LoVo (cell line): ENCODE data around the gene ST3GAL5.
"Not testable (repeated sequence)": the region's sequence is repeated elsewhere in the genome, so short reads cannot be mapped to it uniquely, and the experiment has no call there.

Experiments used
- DNase-seq: peaks from one replicate; pipeline ENCODE4 v3.0.0-alpha.2; 2016; ENCODE audit warnings: low spot score

The ST3GAL5 gene

DNA sequence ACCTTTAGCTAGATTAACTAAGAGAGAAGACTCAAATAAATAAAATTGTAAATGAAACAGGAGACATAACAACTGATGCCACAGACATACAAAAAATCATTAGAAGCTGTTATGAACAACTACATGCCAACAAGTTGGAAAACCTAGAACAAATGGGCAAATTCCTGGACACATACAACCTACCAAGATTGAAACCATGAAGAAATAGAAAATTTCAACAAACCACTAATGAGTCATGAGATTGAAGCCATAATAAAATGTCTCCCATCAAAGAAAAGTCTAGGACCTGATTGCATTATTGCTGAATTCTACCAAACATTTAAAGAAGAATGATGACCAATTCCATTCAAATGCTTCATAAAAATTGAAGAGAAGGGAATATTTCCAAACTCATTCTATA is 54.3 kb downstream of the ST3GAL5 start:
- no peak for DNase-seq

DNA sequence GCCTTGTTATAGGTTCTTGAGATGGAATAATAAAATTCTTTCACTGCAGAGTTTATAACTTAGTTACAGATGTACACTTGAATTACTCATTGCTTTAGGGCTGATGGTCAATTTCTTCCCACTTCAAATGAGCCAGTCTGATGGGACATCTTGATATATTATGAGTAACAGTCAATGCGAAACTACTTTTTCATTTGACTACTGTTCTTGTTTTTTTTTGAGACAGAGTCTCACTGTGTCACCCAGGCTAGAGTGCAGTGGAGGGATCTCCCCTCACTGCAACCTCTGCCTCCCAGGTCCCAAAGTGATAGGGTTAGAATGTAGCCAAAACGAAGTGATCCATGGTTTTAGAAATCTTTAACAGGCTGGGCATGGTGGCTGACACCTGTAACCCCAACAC is 57.1 kb downstream of the ST3GAL5 start:
- no peak for DNase-seq

DNA sequence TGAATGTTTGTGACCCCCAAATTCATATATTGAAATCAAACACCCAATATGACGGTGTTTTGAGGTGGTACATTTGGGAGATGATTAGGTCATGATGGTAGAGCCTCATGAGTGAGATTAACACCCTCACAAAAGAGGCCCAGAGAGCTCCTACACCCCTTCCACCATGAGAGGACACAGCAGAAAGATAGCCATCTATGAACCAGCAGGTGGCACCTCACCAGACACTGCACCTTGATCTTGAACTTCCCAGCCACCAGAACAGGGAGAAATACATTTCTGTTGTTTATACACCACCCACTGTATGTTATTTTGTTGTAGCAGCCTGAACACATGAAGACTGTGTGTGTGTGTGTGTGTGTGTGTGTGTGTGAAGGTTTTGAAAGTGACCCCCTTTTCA is 58.1 kb downstream of the ST3GAL5 start:
- DNase-seq = no peak

DNA sequence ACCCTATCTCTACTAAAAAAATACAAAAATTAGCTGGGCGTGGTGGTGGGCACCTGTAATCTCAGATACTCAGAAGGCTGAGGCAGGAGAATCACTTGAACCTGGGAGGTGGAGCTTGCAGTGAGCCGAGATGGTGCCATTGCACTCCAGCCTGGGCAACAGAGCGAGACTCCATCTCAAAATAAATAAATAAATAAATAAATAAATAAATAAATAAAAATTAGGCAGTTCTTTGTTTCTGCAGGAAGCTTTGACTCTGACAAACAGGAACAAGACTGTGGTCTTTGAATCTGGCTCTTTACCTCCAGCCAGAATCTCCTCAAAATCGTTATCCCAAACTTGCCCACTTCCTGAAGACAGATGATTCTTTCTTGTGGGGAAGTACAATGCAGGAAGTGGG is 59.4 kb downstream of the ST3GAL5 start:
- DNase-seq = not testable (repeated sequence)

DNA sequence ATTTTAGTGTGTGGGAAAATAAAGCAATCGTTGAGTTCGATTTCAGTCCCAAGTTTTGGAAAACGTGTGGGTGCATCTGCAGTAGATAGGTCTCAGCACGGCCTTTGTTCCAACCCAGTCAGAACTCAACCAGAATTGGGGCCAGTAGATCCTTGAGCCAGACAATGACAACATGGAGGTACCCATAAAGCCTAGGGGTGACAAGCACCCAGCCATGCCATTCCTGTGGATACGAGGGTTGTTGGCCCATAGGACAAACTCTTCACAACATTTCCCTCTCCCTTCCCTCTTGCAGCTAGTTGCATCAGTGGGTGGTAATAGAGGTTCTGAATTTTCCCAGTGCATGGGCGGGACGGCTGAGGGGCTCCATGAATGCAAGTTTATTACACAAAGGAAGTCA is 60.1 kb downstream of the ST3GAL5 start:
- DNase-seq = no peak

DNA sequence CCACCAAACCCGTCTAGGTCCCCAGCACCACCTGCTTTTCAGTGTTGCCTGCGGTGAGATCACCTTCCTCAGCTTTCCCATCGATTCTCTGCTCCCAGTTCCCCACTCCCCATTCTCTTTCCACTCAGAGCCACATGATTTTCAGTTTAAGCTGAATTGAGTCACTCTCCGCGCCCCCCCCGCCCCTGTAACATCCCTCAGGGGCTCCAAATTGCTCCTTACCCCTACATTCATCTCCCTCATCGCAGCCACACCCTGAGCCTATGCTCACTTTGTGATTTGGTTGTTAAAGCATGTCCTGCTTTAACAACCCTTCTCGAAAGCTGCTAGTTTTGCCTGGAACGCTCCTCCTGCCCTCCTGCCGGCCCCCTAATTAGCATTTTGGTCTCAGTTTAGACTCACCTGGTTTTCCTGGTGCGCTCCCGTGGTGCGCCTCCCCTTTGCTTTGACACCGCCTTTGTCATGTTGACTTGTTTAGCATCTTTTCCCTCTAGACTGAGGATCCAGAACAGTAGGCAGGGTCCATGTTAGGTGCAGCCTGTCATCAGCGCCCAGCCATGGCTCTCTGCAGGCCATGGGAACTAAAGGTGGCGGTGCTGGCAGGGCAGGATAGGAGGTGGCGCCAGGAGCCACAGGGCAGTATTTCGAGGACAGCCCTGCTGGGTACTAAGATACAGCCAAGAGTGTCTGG is 60.8 kb downstream of the ST3GAL5 start:
- DNase-seq = no peak

DNA sequence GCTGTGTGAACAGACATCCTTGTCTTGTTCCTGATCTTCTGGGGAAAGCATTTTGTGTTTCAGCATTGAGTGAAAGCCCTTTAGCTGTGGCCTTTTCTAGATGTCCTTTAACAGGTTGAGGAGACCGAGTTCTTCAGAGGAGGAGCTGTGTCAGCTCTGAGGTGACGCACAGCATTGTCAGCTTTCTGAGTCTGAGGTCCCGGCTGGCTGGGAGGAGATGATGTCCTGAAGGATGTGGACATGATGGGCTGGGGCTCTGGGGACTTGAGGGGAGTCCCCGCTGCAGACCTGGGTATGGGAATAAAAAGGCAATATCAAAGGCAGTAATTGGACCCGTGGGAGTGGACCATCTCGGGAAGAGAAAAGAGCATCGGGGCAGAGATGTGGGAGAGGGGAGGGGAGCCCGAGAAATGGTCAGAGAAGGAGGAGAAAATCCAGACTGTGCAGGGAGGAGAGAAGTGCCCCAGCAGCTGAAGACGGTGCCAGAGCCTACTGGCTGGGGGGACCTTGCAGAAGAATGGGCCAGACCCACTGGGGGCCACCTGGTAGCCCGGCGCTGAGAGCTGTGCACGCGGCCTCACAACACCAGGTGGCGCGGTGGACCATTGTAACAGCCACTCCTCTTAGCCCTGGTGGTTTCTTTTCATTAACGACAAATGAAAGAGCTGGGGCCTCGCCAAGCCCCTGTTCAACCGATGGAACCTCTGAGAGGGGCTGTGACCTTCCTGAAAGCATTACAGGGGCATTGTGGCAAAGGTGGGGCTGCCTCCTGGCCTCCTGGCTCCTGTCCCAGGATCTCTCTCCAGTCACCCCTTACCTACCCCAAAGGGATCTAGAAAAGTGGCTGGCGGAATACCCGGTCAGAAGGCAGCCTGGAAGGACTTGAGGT is 61.6 kb downstream of the ST3GAL5 start:
- DNase-seq = peak; percentile 64

GRCh38 chr2:85823951-85824350 is 64.8 kb downstream of the ST3GAL5 start:
- DNase-seq = no peak

- no peak for DNase-seq
Observed at GRCh38 chr2:85822766-85823165, 66.0 kb downstream of the ST3GAL5 start.

- DNase-seq = no peak
Observed at GRCh38 chr2:85819811-85820510, 68.8 kb downstream of the ST3GAL5 start.

DNA sequence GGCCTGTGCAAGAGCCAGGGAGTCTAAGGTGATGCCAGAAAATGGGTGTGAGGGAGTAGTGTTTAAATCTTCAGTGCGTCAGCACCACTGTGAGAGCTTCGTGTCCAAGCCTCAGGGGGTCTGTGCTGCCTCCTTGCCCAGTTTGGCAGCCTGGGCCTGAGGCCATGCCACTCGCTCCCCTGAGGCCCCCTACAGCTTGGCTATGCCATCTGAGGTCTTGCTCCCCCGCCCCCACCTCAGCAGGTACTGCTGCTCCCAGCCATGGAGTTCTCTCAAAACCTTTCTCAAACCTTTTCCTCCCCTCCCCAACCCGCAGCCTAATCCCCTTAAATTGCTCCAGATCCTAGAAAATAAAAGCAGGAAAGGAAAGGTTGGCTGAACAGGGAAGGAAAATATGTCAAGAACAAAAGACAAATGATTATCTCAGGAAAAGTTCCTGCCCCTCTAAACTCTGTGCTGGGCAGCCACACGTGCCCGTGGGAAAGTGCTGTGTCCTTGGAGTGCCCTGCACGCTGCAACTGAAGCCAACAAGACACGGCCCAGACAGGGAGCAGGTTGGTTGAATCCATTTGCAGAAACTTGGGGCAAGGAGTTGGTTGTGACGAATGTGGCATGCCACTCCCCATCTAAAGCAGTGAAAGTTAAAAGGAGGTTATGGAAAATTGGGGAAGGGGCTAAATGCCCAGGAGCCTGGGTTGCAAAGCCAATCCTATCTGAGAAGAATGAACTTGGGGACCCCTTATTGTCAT is 73.8 kb downstream of the ST3GAL5 start:
- no peak for DNase-seq

GRCh38 chr2:85813982-85814801 is 74.6 kb downstream of the ST3GAL5 start:
- peak; percentile 70 for DNase-seq

GRCh38 chr2:85813211-85813981 is 75.4 kb downstream of the ST3GAL5 start:
- no peak for DNase-seq

GRCh38 chr2:85812094-85812735 is 76.6 kb downstream of the ST3GAL5 start:
- no peak for DNase-seq

- no peak for DNase-seq
Observed at GRCh38 chr2:85811180-85812093, 77.4 kb downstream of the ST3GAL5 start.

- no peak for DNase-seq
Observed at GRCh38 chr2:85810371-85811179, 78.2 kb downstream of the ST3GAL5 start.

DNA sequence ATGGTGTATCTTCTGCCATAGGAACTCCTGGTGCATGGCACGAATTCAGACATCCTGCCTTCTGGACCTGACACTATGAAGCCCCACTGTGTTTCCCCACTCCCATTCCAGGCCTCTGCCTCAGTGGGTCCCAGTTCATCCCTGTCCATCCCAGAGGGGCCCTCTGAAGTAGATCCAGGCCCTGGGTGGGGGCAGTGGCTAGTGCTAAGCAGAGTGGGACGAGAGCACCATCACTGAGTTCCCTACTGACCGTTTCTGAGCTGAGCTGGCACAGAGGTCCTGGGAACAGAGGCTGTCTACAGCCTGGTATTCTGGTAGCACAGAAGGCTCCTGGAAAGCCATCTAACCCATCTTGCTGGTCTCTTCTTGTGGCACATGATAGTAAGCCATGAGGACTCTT is 81.0 kb downstream of the ST3GAL5 start:
- DNase-seq = no peak
